Muscle layer of colon (tissue), 2 donors: ENCODE data around the gene ACTL6A.
A peak's percentile ranks its signal among the peaks of the same experiment; 100 is the strongest.

Experiments used
- H3K27ac ChIP-seq: one replicate; pipeline ENCODE4 v1.7.0; 2013; ENCODE audit warnings: low read depth, mild to moderate bottlenecking, low read length, moderate library complexity
- H3K27me3 ChIP-seq, 2 donors: one replicate each; pipeline ENCODE4 v1.7.0; 2013; ENCODE audit warnings: low read length in 2 of 2, mild to moderate bottlenecking in 2 of 2; ENCODE audit not compliant: insufficient read depth in 2 of 2, control insufficient read depth in 1 of 2
- H3K36me3 ChIP-seq: one replicate; pipeline ENCODE4 v1.7.0; 2013; ENCODE audit warnings: mild to moderate bottlenecking, low read length; ENCODE audit not compliant: insufficient read depth
- H3K4me1 ChIP-seq: one replicate; pipeline ENCODE4 v1.7.0; 2013; ENCODE audit warnings: mild to moderate bottlenecking, low read length; ENCODE audit not compliant: insufficient read depth
- H3K4me3 ChIP-seq, 2 donors: one replicate each; pipeline ENCODE4 v1.7.0; 2013; ENCODE audit warnings: low read length in 2 of 2, low read depth in 1 of 2, mild to moderate bottlenecking in 1 of 2, moderate library complexity in 1 of 2
- H3K9ac ChIP-seq: one replicate; pipeline ENCODE4 v1.7.0; 2013; ENCODE audit warnings: low read length
- H3K9me3 ChIP-seq: one replicate; pipeline ENCODE4 v1.7.0; 2013; ENCODE audit warnings: mild to moderate bottlenecking, low read length
- donor health status: abdominal sarcoma.
- donor health status: Adenocarcinoma of cecum.

ACTL6A gene

DNA sequence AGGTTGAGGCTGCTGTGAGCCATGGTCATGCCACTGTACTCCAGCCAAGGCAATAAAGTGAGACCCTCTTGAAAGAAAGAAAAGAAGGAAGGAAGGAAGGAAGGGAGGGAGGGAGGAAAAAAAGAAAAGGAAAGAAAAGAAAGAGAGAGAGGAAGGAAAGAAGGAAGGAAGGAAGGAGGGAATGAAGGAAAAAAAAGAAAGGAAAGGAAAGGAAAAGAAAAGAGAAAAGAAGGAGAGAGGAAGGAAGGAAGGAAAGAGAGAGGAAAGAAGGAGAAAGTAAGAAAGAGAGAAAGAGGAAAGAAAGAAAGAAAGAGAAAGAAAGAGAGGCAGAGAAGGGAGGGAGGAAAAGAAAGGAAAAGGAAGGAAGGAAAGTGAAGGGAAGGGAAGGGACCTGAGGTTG lies 20.4 kb upstream of the ACTL6A start:
- Histone ChIP-seq H3K27ac (no peak overlapping the region), H3K36me3 (no peaks in the 10 kb centered on the region), H3K27me3 (no peaks in the 10 kb centered on the region), H3K4me3 (no peak overlapping the region), H3K9ac (no peak overlapping the region), H3K4me1 (no peaks in the 10 kb centered on the region), H3K9me3 (no peaks in the 10 kb centered on the region)

DNA sequence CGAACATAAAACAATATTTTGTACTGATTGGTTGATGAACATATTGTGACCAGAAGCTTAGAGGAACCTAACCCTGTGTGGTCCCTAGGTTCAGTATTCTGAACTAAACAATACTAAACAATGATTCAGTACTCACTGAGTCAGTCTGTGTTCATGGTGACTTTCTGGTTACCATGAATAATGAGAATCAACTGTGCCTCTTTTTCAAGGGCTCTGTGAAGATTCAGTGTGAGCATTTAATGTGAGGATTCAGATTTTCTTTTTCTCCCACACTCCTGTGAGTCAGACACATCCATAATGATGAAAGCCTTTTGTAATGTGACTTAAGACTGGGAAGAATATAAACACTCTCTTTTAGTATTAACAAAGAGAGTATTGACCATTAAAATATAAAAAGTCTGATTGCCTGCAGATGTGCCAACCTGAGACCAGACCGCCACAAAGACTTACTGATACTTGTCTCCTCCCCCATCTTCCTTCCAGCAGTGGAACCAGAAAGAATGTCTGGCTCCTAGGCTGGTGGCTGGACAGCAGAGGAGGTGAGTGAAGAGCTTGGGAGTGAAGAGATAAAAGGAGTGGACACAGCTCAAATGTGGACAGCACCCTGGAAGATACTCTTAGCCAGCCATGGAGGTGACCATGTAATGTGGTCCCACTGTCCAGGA lies 17.6 kb upstream of the ACTL6A start:
- Histone ChIP-seq H3K4me3 (no peak overlapping the region), H3K27ac (no peak overlapping the region), H3K9ac (no peak overlapping the region), H3K27me3 (no peaks in the 10 kb centered on the region), H3K36me3 (no peaks in the 10 kb centered on the region), H3K4me1 (no peaks in the 10 kb centered on the region), H3K9me3 (no peaks in the 10 kb centered on the region)

GRCh38 chr3:179546814-179547241 lies 15.9 kb upstream of the ACTL6A start:
- Histone ChIP-seq H3K4me3 (no peak overlapping the region), H3K9ac (no peak overlapping the region), H3K27me3 (no peaks in the 10 kb centered on the region), H3K9me3 (no peaks in the 10 kb centered on the region), H3K27ac (no peak overlapping the region), H3K4me1 (no peaks in the 10 kb centered on the region), H3K36me3 (no peaks in the 10 kb centered on the region)

GRCh38 chr3:179551349-179552105 lies 11.2 kb upstream of the ACTL6A start:
- Histone ChIP-seq H3K4me1 (no peaks in the 10 kb centered on the region), H3K27me3 (no peaks in the 10 kb centered on the region), H3K9ac (no peak overlapping the region), H3K9me3 (no peaks in the 10 kb centered on the region), H3K4me3 (no peak overlapping the region), H3K36me3 (no peaks in the 10 kb centered on the region), H3K27ac (no peak overlapping the region)

DNA sequence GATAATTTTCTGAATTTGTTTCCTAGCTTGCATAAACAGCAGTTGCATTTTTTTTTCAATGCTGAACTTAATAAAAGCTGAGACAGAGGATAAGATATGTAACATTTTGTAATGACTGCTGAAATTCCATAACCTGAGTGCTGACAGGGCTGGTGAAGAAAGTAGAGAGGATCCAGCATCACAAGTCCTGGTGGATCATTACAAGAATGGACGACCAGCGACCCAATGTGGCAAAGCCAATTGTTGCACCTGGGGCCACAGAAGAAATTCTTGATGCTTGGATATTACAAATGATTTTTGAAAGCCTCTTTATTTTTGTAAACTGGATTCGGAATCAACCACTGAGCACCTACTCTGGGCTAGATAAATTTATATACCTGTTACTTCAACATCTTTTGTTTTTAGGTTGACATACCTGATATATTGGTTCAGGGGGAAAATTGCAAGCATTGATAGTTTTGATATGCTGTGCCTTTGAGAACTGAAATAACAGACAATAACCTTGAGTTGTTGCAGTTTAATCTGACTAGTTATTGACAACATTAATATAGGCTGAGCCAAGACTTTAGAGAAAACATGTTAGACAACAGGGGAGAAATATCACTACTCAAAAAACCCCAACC lies 3.9 kb upstream of the ACTL6A start:
- H3K9ac ChIP-seq, result no peak overlapping the region
- no peak overlapping the region for H3K27ac ChIP-seq
- H3K4me3 ChIP-seq, result no peak overlapping the region
- peaks cover 2% of the 10 kb centered on the region for H3K4me1 ChIP-seq
- no peaks in the 10 kb centered on the region for H3K9me3 ChIP-seq
- no peaks in the 10 kb centered on the region for H3K36me3 ChIP-seq
- no peaks in the 10 kb centered on the region for H3K27me3 ChIP-seq

- Histone ChIP-seq H3K4me3 (no peak overlapping the region), H3K4me1 (peaks cover 11% of the 10 kb centered on the region), H3K27ac (no peak overlapping the region), H3K36me3 (no peaks in the 10 kb centered on the region), H3K27me3 (no peaks in the 10 kb centered on the region), H3K9ac (no peak overlapping the region), H3K9me3 (no peaks in the 10 kb centered on the region)
These were observed 1.9 kb upstream of the ACTL6A start for GRCh38 chr3:179560791-179561190.

DNA sequence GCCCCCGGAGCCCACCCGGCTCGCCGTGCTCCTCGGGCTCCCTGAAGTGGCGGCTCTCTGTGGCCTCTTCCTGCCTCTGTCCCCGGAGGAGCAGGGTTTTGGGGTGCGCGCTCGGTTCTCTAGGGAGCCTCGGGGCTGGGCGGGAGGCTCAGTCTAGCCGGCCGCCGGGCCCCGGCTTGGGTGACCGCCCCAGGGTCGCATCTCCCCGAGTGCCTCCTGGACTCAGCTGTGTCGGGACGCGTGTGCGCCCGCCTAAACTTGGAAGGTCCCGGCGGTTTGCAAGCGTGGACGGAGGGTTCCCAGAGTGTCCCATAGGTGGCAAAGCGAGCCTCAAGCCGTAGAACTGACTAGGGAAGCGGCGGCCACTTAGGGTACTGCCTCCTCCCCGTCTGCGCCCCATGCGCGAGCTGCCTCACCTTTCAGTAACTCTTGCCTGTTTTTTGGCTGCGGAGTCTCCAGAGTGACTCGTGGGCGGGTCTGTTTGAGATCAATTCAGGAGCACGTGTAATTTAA lies 601 bp downstream of the ACTL6A start:
- H3K9ac ChIP-seq, result peak overlapping the region; percentile 86
- H3K27ac ChIP-seq, result peak overlapping the region; percentile 91

DNA sequence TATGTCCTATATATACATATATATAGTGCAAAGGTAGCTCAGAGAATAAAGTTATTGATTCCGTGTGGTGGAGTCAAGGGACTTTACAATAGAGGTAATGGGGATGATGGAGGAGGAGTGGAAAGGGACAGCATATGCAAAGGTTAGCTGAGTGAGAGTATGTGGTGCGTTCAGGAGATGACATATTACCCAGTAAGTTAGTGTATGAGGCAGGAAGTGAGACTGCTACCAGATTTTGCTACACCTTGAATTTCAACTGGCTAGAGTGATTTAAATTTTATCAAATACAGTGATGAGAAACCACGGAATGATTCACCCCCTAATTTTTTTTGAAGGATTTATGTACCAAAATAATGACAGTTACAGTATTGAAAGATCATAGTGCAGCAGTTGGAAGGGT lies 2.8 kb downstream of the ACTL6A start:
- no peak overlapping the region for H3K9ac ChIP-seq
- H3K36me3 ChIP-seq, result peaks cover 6% of the 10 kb centered on the region
- H3K9me3 ChIP-seq, result no peaks in the 10 kb centered on the region
- H3K4me1 ChIP-seq, result peaks cover 11% of the 10 kb centered on the region
- no peaks in the 10 kb centered on the region for H3K27me3 ChIP-seq
- H3K4me3 ChIP-seq, result no peak overlapping the region
- H3K27ac ChIP-seq, result no peak overlapping the region

More for the DNA sequence above, 601 bp downstream of the ACTL6A start:
- Histone ChIP-seq H3K4me1 (peaks cover 11% of the 10 kb centered on the region), H3K36me3 (no peaks in the 10 kb centered on the region), H3K9me3 (no peaks in the 10 kb centered on the region), H3K4me3 (peak overlapping the region; percentile 84 to 88), H3K27me3 (no peaks in the 10 kb centered on the region)

DNA sequence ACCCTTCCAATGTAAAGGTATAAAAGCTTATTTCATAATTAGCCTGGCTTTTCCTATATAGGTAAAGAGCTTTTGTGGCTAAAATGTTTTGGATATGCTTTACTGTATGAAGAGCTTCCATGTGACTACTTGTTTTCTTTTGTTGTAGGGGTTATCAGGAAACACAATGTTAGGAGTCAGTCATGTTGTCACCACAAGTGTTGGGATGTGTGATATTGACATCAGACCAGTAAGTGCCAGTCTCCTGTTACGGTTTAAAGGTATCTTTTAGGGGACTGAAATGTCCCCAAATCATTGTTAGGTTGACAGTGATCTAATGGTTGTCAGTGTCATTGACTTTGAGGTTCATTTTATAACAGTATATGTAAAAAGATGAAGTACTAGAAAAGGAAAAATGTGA lies 18.3 kb downstream of the ACTL6A start:
- no peaks in the 10 kb centered on the region for H3K4me1 ChIP-seq
- no peaks in the 10 kb centered on the region for H3K9me3 ChIP-seq
- H3K27ac ChIP-seq, result no peak overlapping the region
- no peaks in the 10 kb centered on the region for H3K27me3 ChIP-seq
- peaks cover 51% of the 10 kb centered on the region for H3K36me3 ChIP-seq
- H3K9ac ChIP-seq, result no peak overlapping the region
- H3K4me3 ChIP-seq, result no peak overlapping the region

DNA sequence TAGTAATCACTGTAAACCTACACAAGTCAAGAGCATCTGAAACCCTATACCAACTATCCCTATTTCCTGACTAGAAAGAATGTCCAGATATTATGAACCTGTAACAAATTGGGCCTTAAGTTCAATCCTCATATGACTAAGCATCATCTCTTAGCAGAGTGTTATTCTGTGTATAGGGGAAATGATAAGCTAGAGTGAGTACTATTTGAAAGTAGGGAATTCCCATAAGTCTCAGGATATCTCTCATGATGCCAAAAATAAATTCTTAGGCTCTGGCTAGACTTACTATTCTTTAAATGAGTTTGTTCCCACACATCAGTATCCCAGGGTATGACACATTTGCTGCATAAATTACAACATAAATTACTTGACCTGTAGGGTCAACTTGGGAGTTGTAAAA lies 26.4 kb downstream of the ACTL6A start:
- Histone ChIP-seq H3K27ac (no peak overlapping the region), H3K9ac (no peak overlapping the region), H3K4me3 (no peak overlapping the region), H3K9me3 (no peaks in the 10 kb centered on the region), H3K4me1 (no peaks in the 10 kb centered on the region), H3K27me3 (no peaks in the 10 kb centered on the region), H3K36me3 (peaks cover 64% of the 10 kb centered on the region)

DNA sequence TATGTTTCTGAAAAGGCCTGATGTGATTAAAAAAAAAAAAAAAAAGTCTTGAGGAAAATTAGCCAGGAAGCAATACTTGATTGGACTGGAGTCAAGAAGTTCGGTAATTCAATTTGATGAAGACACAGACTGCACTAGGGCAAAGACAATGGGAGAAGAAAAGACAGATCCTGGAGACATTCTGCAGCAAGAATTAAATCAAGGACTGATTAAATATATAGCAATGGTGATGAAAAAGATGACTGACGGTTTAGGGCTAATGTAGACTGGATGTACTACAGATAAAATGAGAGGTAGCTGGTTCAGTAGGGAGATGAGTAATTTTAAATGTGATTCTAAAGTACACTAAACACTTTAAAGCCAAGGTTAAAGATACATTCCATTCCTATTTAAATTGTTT lies 27.9 kb downstream of the ACTL6A start:
- Histone ChIP-seq H3K9me3 (no peaks in the 10 kb centered on the region), H3K9ac (no peak overlapping the region), H3K4me3 (no peak overlapping the region), H3K36me3 (peaks cover 67% of the 10 kb centered on the region), H3K4me1 (no peaks in the 10 kb centered on the region), H3K27me3 (no peaks in the 10 kb centered on the region), H3K27ac (no peak overlapping the region)
